Progenitor cell of endocrine pancreas (in vitro differentiated cells): Measurements from ENCODE around the gene TGFBR3L. TPM values are rescaled to one million over a fixed set of nuclear protein-coding genes. Genes with fewer than 3 reads are reported as not detected.
"Not testable (repeated sequence)": the region's sequence is repeated elsewhere in the genome, so short reads cannot be mapped to it uniquely, and the experiment has no call there.

Experiments used
- DNase-seq: peaks from one replicate; pipeline ENCODE4 v3.0.0; 2021; ENCODE audit warnings: low spot score; ENCODE audit not compliant: unreplicated experiment
- H3K27ac Mint-ChIP-seq: 2 replicates; pipeline ENCODE4 v1.8.0; 2021; ENCODE audit warnings: mild to moderate bottlenecking, moderate library complexity, mixed read lengths
- H3K27me3 Mint-ChIP-seq: 2 replicates; pipeline ENCODE4 v1.8.0; 2021; ENCODE audit warnings: mixed read lengths
- H3K36me3 Mint-ChIP-seq: 2 replicates; pipeline ENCODE4 v1.8.0; 2022; ENCODE audit warnings: mixed read lengths; ENCODE audit not compliant: insufficient read depth
- H3K4me1 Mint-ChIP-seq: 2 replicates; pipeline ENCODE4 v1.8.0; 2021; ENCODE audit warnings: low read depth, mixed read lengths
- H3K4me3 Mint-ChIP-seq: 2 replicates; pipeline ENCODE4 v1.8.0; 2021; ENCODE audit warnings: low read depth, mild to moderate bottlenecking, moderate library complexity, mixed read lengths
- H3K9me3 Mint-ChIP-seq: 2 replicates; pipeline ENCODE4 v1.8.0; 2021; ENCODE audit warnings: low read depth, mixed read lengths
- total RNA-seq: library from RNA; stranded (reverse); gene quantifications from 2 replicates; pipeline ENCODE4 v1.2.1, GENCODE V29; 2021
- TF ChIP-seq, protein P1 (sequence below): fragments of 200-600 bp; sonication (generic); IDR thresholded peaks from one replicate; pipeline ENCODE4 v1.5.0; 2021; ENCODE audit warnings: antibody characterized with exemption, mild to moderate bottlenecking; ENCODE audit not compliant: unreplicated experiment

Gene TGFBR3L
- total RNA-seq, 1 donor from 2014 or later = 0.67 TPM

GRCh38 chr19:7947939-7948338, 33.3 kb downstream of the TGFBR3L start:
- no peaks in the 10 kb centered on the region for H3K27me3 Mint-ChIP-seq
- H3K4me3 Mint-ChIP-seq = no peak overlapping the region
- H3K4me1 Mint-ChIP-seq = peaks cover 6% of the 10 kb centered on the region
- no peak overlapping the region for H3K27ac Mint-ChIP-seq
- no peak for DNase-seq
- H3K9me3 Mint-ChIP-seq = no peaks in the 10 kb centered on the region
- H3K36me3 Mint-ChIP-seq = no peaks in the 10 kb centered on the region
- TF ChIP-seq, protein P1, sequence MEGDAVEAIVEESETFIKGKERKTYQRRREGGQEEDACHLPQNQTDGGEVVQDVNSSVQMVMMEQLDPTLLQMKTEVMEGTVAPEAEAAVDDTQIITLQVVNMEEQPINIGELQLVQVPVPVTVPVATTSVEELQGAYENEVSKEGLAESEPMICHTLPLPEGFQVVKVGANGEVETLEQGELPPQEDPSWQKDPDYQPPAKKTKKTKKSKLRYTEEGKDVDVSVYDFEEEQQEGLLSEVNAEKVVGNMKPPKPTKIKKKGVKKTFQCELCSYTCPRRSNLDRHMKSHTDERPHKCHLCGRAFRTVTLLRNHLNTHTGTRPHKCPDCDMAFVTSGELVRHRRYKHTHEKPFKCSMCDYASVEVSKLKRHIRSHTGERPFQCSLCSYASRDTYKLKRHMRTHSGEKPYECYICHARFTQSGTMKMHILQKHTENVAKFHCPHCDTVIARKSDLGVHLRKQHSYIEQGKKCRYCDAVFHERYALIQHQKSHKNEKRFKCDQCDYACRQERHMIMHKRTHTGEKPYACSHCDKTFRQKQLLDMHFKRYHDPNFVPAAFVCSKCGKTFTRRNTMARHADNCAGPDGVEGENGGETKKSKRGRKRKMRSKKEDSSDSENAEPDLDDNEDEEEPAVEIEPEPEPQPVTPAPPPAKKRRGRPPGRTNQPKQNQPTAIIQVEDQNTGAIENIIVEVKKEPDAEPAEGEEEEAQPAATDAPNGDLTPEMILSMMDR = no peak

GRCh38 chr19:7953060-7953459, 38.4 kb downstream of the TGFBR3L start:
- Mint-ChIP-seq H3K36me3 (no peaks in the 10 kb centered on the region), H3K4me1 (peaks cover 1% of the 10 kb centered on the region), H3K4me3 (no peak overlapping the region), H3K27me3 (no peaks in the 10 kb centered on the region), H3K27ac (no peak overlapping the region), H3K9me3 (no peaks in the 10 kb centered on the region)
- DNase-seq = no peak
- TF ChIP-seq, protein P1 = no peak

GRCh38 chr19:7953576-7953975, 38.9 kb downstream of the TGFBR3L start:
- H3K27me3 Mint-ChIP-seq = no peaks in the 10 kb centered on the region
- H3K4me1 Mint-ChIP-seq = peaks cover 1% of the 10 kb centered on the region
- no peak overlapping the region for H3K27ac Mint-ChIP-seq
- no peaks in the 10 kb centered on the region for H3K9me3 Mint-ChIP-seq
- H3K36me3 Mint-ChIP-seq = no peaks in the 10 kb centered on the region
- DNase-seq = no peak
- no peak overlapping the region for H3K4me3 Mint-ChIP-seq
- TF ChIP-seq, protein P1 = no peak

DNA sequence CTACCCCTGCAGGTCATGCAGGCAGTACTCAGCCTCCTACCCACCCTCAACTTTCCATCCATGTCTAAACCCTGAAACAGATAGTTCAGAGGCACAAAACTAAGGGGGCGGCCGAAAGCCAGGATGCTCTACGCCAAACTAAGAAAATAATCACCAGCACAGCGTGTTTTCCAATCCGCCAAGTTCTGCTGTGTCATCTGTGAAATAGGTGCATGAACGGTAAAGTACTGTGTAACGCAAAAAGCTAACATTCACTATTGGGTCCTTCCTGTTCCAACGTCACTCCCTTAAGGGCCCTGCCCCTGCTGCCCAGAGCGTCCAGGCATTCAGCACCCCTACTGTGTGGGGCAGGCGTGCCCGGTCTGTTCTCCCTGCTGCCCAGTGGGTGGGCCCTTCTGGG, 41.1 kb downstream of the TGFBR3L start:
- Mint-ChIP-seq H3K4me3 (no peak overlapping the region), H3K36me3 (peaks cover 2% of the 10 kb centered on the region), H3K27me3 (no peaks in the 10 kb centered on the region), H3K27ac (no peak overlapping the region), H3K4me1 (peaks cover 1% of the 10 kb centered on the region), H3K9me3 (no peaks in the 10 kb centered on the region)
- TF ChIP-seq, protein P1 = no peak
- DNase-seq = no peak

DNA sequence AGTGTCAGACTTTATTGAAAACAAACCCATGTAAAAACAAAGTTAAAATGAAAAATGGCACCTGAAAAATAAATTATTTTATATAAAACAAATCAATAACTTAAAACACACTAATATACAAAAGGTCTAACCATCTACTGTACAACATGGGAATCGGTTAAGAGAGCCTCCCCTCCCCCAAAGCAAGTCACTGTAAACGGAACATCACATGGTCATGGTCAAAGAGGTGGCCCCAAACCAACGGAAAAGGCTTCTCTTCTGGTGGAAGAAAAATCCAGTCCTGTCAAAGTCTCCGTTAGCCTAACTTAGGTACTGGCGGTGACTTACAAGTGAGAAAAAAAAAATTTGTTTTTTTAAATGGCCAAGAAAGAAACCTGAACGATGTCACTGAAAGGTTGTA, 44.6 kb downstream of the TGFBR3L start:
- H3K9me3 Mint-ChIP-seq = no peaks in the 10 kb centered on the region
- no peaks in the 10 kb centered on the region for H3K27me3 Mint-ChIP-seq
- no peak for DNase-seq
- peaks cover 7% of the 10 kb centered on the region for H3K36me3 Mint-ChIP-seq
- H3K4me1 Mint-ChIP-seq = peaks cover 11% of the 10 kb centered on the region
- TF ChIP-seq, protein P1 = no peak
- H3K4me3 Mint-ChIP-seq = no peak overlapping the region
- H3K27ac Mint-ChIP-seq = no peak overlapping the region

- H3K36me3 Mint-ChIP-seq = peaks cover 11% of the 10 kb centered on the region
- H3K27me3 Mint-ChIP-seq, H3K9me3 Mint-ChIP-seq, DNase-seq, H3K27ac Mint-ChIP-seq, H3K4me3 Mint-ChIP-seq: not testable (repeated sequence)
- peaks cover 11% of the 10 kb centered on the region for H3K4me1 Mint-ChIP-seq
Measured at GRCh38 chr19:7961082-7961481, 46.5 kb downstream of the TGFBR3L start.
